Liver (tissue), 9 donors: Measurements from ENCODE around the gene ADGRB2. TPM values are rescaled to one million over a fixed set of nuclear protein-coding genes. Genes with fewer than 3 reads are reported as not detected.

Experiments
- DNase-seq: peaks from one replicate; pipeline ENCODE4 v3.0.0-alpha.2; 2017; ENCODE audit warnings: low spot score
- H3K27ac ChIP-seq, 2 donors: one replicate each; pipeline ENCODE4 v1.7.0; 2013; ENCODE audit warnings: inconsistent platforms in 2 of 2, low read length in 2 of 2, control low read depth in 1 of 2, low read depth in 1 of 2, mild to moderate bottlenecking in 1 of 2
- H3K27me3 ChIP-seq, 4 donors: one replicate each; pipeline versions ENCODE4 v1.6.1 to v1.7.0; 2013; ENCODE audit warnings: low read length in 3 of 4, inconsistent platforms in 1 of 4, mild to moderate bottlenecking in 1 of 4, moderate library complexity in 1 of 4; ENCODE audit not compliant: control insufficient read depth in 4 of 4, insufficient read depth in 4 of 4
- H3K36me3 ChIP-seq, 4 donors: one replicate each; pipeline versions ENCODE4 v1.6.1 to v1.7.0; 2013; ENCODE audit warnings: low read length in 3 of 4, mild to moderate bottlenecking in 3 of 4, low read depth in 1 of 4, moderate library complexity in 1 of 4; ENCODE audit not compliant: control insufficient read depth in 4 of 4, insufficient read depth in 3 of 4
- H3K4me1 ChIP-seq, 4 donors: one replicate each; pipeline versions ENCODE4 v1.6.1 to v1.7.0; 2013; ENCODE audit warnings: low read length in 3 of 4, mild to moderate bottlenecking in 3 of 4, moderate library complexity in 1 of 4; ENCODE audit not compliant: control insufficient read depth in 4 of 4, insufficient read depth in 4 of 4
- H3K4me3 ChIP-seq, 3 donors: one replicate each; pipeline versions ENCODE4 v1.6.1 to v1.7.0; 2013; ENCODE audit warnings: low read length in 3 of 3, control low read depth in 1 of 3, low read depth in 1 of 3, mild to moderate bottlenecking in 1 of 3
- H3K9ac ChIP-seq, 2 donors: one replicate each; pipeline ENCODE4 v1.7.0; 2013; ENCODE audit warnings: low read length in 2 of 2, mild to moderate bottlenecking in 2 of 2, moderate library complexity in 2 of 2, control low read depth in 1 of 2, low read depth in 1 of 2
- H3K9me3 ChIP-seq, 4 donors: one replicate each; pipeline versions ENCODE4 v1.6.1 to v1.7.0; 2013; ENCODE audit warnings: low read length in 3 of 4; ENCODE audit not compliant: control insufficient read depth in 4 of 4
- ATF3 ChIP-seq: IDR thresholded peaks from 2 replicates; pipeline ENCODE4 v1.6.1; 2016; ENCODE audit warnings: antibody characterized with exemption
- CTCF ChIP-seq: fragments of 150-350 bp; IDR thresholded peaks from 2 replicates; pipeline ENCODE4 v1.5.1; 2017; ENCODE audit warnings: improper control_type of control experiment, low read depth, low read length; ENCODE audit not compliant: missing input control
- EGR1 ChIP-seq, 2 donors: IDR thresholded peaks; 2 replicates each; pipeline ENCODE4 v1.6.1; 2016 to 2018; ENCODE audit warnings: antibody characterized with exemption in 2 of 2, low read depth in 2 of 2
- FOXA1 ChIP-seq: IDR thresholded peaks from 2 replicates; pipeline ENCODE4 v1.6.1; 2016; ENCODE audit warnings: antibody characterized with exemption
- FOXA2 ChIP-seq: IDR thresholded peaks from 2 replicates; pipeline ENCODE4 v1.6.1; 2016; ENCODE audit warnings: antibody characterized with exemption
- GABPA ChIP-seq, 2 donors: IDR thresholded peaks in 1 of 2; conservative IDR thresholded peaks in 1 of 2; 2 replicates each; pipeline ENCODE4 v1.6.1; 2016; ENCODE audit warnings: antibody characterized with exemption in 2 of 2, mild to moderate bottlenecking in 1 of 2, moderate library complexity in 1 of 2
- HNF4A ChIP-seq, 2 donors: conservative IDR thresholded peaks; 2 replicates each; pipeline ENCODE4 v1.6.1; 2016; ENCODE audit warnings: antibody characterized with exemption in 2 of 2, mild to moderate bottlenecking in 2 of 2
- JUND ChIP-seq, 2 donors: IDR thresholded peaks; 2 replicates each; pipeline ENCODE4 v1.6.1; 2016; ENCODE audit warnings: antibody characterized with exemption in 2 of 2
- NR2F2 ChIP-seq: IDR thresholded peaks from 2 replicates; pipeline ENCODE4 v1.6.1; 2016; ENCODE audit warnings: antibody characterized with exemption
- RAD21 ChIP-seq, 2 donors: IDR thresholded peaks; 2 replicates each; pipeline ENCODE4 v1.6.1; 2016; ENCODE audit warnings: antibody characterized with exemption in 2 of 2, mild to moderate bottlenecking in 2 of 2
- REST ChIP-seq: IDR thresholded peaks from 2 replicates; pipeline ENCODE4 v1.6.1; 2016; ENCODE audit warnings: antibody characterized with exemption, mild to moderate bottlenecking
- RXRA ChIP-seq, 2 donors: IDR thresholded peaks; 2 replicates each; pipeline ENCODE4 v1.6.1; 2017 to 2018; ENCODE audit warnings: antibody characterized with exemption in 2 of 2, mild to moderate bottlenecking in 1 of 2
- SP1 ChIP-seq: IDR thresholded peaks from 2 replicates; pipeline ENCODE4 v1.6.1; 2018; ENCODE audit warnings: antibody characterized with exemption, mild to moderate bottlenecking
- TAF1 ChIP-seq: conservative IDR thresholded peaks from 2 replicates; pipeline ENCODE4 v1.6.1; 2016; ENCODE audit warnings: antibody characterized with exemption, mild to moderate bottlenecking
- YY1 ChIP-seq: IDR thresholded peaks from 2 replicates; pipeline ENCODE4 v1.6.1; 2016; ENCODE audit warnings: antibody characterized with exemption, mild to moderate bottlenecking
- WGBS: extraction: QIAGEN DNeasy Blood & Tissue Kit; methylation state at CpG from one replicate; pipeline ENCODE4 v1.1.7; 2013; 5-methylcytosine and 5-hydroxymethylcytosine counted together
- polyA plus RNA-seq, 2 donors: library from polyadenylated mRNA; stranded (reverse) in 1 of 2; unstranded in 1 of 2; fragments of 200-250 nt in 1 of 2; fragments of >200 nt in 1 of 2; fragmentation: Nextera tagmentation in 1 of 2; extraction: Ambion mirVana in 1 of 2; gene quantifications; one replicate each; pipeline versions ENCODE4 v1.2.1 to v1.2.3, GENCODE V29; 2013 to 2015
- total RNA-seq, 2 donors: library from RNA; depleted of rRNA; stranded (reverse); fragments of >200 nt; gene quantifications; one replicate each; pipeline ENCODE4 v1.2.3, GENCODE V29; 2014
- TF ChIP-seq, protein P1 (sequence below): IDR thresholded peaks from 2 replicates; pipeline ENCODE4 v1.6.1; 2016; ENCODE audit warnings: antibody characterized with exemption
- donor health status: healthy.
- donor health status: healthy.
- donor health status: healthy.
- donor health status: healthy.
- donor health status: healthy.

ADGRB2 gene
- total and polyA plus RNA-seq, 4 donors, result under 0.01 to 0.05 (median 0.05) TPM; not detected in 1

DNA sequence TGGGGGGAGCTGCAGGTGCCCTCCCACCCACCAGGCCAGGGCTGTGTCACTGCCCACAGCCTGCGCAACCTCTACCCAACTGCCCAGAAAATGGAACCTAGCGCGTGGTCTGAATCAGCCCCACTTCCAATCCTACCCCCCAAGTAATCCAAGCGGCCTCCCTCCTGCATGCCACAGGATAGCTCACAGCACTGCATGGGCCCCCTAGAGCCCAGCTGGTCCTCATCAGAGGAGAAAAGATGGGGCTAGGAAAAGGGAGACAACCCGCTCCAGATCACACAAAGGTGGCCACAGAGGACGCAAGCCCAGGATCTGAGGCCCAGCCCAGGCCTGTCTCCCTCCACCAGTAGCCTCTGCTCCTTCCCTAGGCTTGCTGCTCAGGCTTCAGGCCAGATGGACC, 6.2 kb downstream of the ADGRB2 start:
- no peak for DNase-seq
- Histone ChIP-seq H3K9ac (no peak overlapping the region), H3K27ac (no peak overlapping the region), H3K27me3 (peaks cover 0 to 12% (median 6%) of the 10 kb centered on the region in 4 donors), H3K36me3 (no peaks in the 10 kb centered on the region), H3K9me3 (no peaks in the 10 kb centered on the region), H3K4me3 (no peak overlapping the region), H3K4me1 (peaks cover 7 to 27% (median 12%) of the 10 kb centered on the region in 4 donors)
- no peak for TF ChIP-seq CTCF
- TF ChIP-seq JUND (IDR thresholded peaks at IDR 0.05), result no peak
- TF ChIP-seq GABPA (IDR thresholded peaks at IDR 0.05 in 1 of 2, conservative IDR thresholded peaks at IDR 0.05 in 1 of 2), result no peak
- no peak for TF ChIP-seq RXRA (IDR thresholded peaks at IDR 0.05)
- 96% methylated on average over 6 of the region's 6 CpGs for WGBS

GRCh38 chr1:31757204-31757679, 6.9 kb downstream of the ADGRB2 start:
- DNase-seq, result no peak
- Histone ChIP-seq H3K9ac (no peak overlapping the region), H3K27ac (no peak overlapping the region), H3K36me3 (no peaks in the 10 kb centered on the region), H3K9me3 (no peaks in the 10 kb centered on the region), H3K27me3 (peaks cover 0 to 10% (median 2%) of the 10 kb centered on the region in 4 donors), H3K4me3 (no peak overlapping the region), H3K4me1 (peaks cover 7 to 22% (median 10%) of the 10 kb centered on the region in 4 donors)
- TF ChIP-seq FOXA2 (no peak), ATF3 (no peak), EGR1 (IDR thresholded peaks at IDR 0.05; ENCODE audit: low read depth in 2 of 2) (no peak), RAD21 (IDR thresholded peaks at IDR 0.05) (no peak), TAF1 (no peak), SP1 (no peak), YY1 (no peak), CTCF (no peak), GABPA (IDR thresholded peaks at IDR 0.05 in 1 of 2, conservative IDR thresholded peaks at IDR 0.05 in 1 of 2) (no peak), JUND (IDR thresholded peaks at IDR 0.05) (no peak), REST (no peak), FOXA1 (no peak), HNF4A (conservative IDR thresholded peaks at IDR 0.05) (no peak), NR2F2 (no peak), RXRA (IDR thresholded peaks at IDR 0.05) (no peak)
- TF ChIP-seq, protein P1, sequence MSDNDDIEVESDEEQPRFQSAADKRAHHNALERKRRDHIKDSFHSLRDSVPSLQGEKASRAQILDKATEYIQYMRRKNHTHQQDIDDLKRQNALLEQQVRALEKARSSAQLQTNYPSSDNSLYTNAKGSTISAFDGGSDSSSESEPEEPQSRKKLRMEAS, result no peak
- WGBS, result 90% methylated on average over 8 of the region's 8 CpGs
